IMR-90 (cell line): Measurements from ENCODE around the gene ZBTB1.

Experiments used
- CEBPB ChIP-seq: IDR thresholded peaks from 2 replicates; pipeline ENCODE4 v1.6.1; 2012; ENCODE audit warnings: low read depth, low read length, improper control_type of control experiment
- CHD1 ChIP-seq: IDR thresholded peaks from 2 replicates; pipeline ENCODE4 v1.6.1; 2012; ENCODE audit warnings: low read depth, low read length, improper control_type of control experiment
- POLR2A ChIP-seq: IDR thresholded peaks from 2 replicates; pipeline ENCODE4 v1.6.1; 2012; ENCODE audit warnings: mild to moderate bottlenecking, low read depth, low read length
- RAD21 ChIP-seq: IDR thresholded peaks from 2 replicates; pipeline ENCODE4 v1.6.1; 2012; ENCODE audit warnings: low read length, improper control_type of control experiment
- RFX5 ChIP-seq: IDR thresholded peaks from 2 replicates; pipeline ENCODE4 v1.8.0; 2012; ENCODE audit warnings: low read depth, mild to moderate bottlenecking, low read length, moderate library complexity
- TF ChIP-seq, protein P1 (sequence below): conservative IDR thresholded peaks from 2 replicates; pipeline ENCODE4 v1.5.1; 2012; ENCODE audit warnings: mild to moderate bottlenecking, low read depth, low read length, improper control_type of control experiment

GRCh38 chr14:64474041-64474440 lies 30.5 kb upstream of the ZBTB1 start:
- TF ChIP-seq RFX5 (no peak), POLR2A (no peak), CEBPB (no peak), RAD21 (no peak), CHD1 (no peak)
- TF ChIP-seq, protein P1, sequence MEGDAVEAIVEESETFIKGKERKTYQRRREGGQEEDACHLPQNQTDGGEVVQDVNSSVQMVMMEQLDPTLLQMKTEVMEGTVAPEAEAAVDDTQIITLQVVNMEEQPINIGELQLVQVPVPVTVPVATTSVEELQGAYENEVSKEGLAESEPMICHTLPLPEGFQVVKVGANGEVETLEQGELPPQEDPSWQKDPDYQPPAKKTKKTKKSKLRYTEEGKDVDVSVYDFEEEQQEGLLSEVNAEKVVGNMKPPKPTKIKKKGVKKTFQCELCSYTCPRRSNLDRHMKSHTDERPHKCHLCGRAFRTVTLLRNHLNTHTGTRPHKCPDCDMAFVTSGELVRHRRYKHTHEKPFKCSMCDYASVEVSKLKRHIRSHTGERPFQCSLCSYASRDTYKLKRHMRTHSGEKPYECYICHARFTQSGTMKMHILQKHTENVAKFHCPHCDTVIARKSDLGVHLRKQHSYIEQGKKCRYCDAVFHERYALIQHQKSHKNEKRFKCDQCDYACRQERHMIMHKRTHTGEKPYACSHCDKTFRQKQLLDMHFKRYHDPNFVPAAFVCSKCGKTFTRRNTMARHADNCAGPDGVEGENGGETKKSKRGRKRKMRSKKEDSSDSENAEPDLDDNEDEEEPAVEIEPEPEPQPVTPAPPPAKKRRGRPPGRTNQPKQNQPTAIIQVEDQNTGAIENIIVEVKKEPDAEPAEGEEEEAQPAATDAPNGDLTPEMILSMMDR, result no peak
